HepG2 (cell line): ENCODE data around the gene COL9A3. TPM values are rescaled to one million over a fixed set of nuclear protein-coding genes. Genes with fewer than 3 reads are reported as not detected.

Experiments used
- AHR ChIP-seq: IDR thresholded peaks from 2 replicates; pipeline ENCODE4 v1.6.1; 2018; ENCODE audit warnings: missing genetic modification reagents, missing compliant biosample characterization
- AKAP8 ChIP-seq: sonication (generic); formaldehyde crosslinking; IDR thresholded peaks from 2 replicates; pipeline ENCODE4 v1.5.1; 2020; ENCODE audit warnings: mild to moderate bottlenecking, missing genetic modification reagents
- MAFF ChIP-seq: IDR thresholded peaks from 2 replicates; pipeline ENCODE4 v1.6.1; 2011; ENCODE audit warnings: low read depth, low read length, improper control_type of control experiment
- NFATC3 ChIP-seq: sonication (generic); formaldehyde crosslinking; IDR thresholded peaks from 2 replicates; pipeline ENCODE4 v1.5.1; 2020; ENCODE audit warnings: mild to moderate bottlenecking, missing genetic modification reagents
- NFE2L1 ChIP-seq: sonication (generic); formaldehyde crosslinking; IDR thresholded peaks from 2 replicates; pipeline ENCODE4 v1.4.0; 2020; ENCODE audit warnings: missing genetic modification reagents, mild to moderate bottlenecking, borderline replicate concordance
- NFKB2 ChIP-seq: sonication (generic); formaldehyde crosslinking; IDR thresholded peaks from 2 replicates; pipeline ENCODE4 v1.4.0; 2020; ENCODE audit warnings: missing genetic modification reagents, borderline replicate concordance
- ONECUT2 ChIP-seq: sonication (generic); formaldehyde crosslinking; IDR thresholded peaks from 2 replicates; pipeline ENCODE4 v1.4.0; 2020; ENCODE audit warnings: missing genetic modification reagents
- PCBP2 ChIP-seq: fragments of 200-400 bp; formaldehyde crosslinking; optimal IDR thresholded peaks from 2 replicates; pipeline ENCODE3; 2018; ENCODE audit warnings: low read length, low read depth; ENCODE audit not compliant: poor library complexity, severe bottlenecking
- REL ChIP-seq: sonication (generic); formaldehyde crosslinking; conservative IDR thresholded peaks from 2 replicates; pipeline ENCODE4 v1.8.0; 2022; ENCODE audit warnings: mild to moderate bottlenecking, missing genetic modification reagents, moderate library complexity
- ZNF329 ChIP-seq: sonication (generic); formaldehyde crosslinking; IDR thresholded peaks from 2 replicates; pipeline ENCODE4 v1.9.0; 2021; ENCODE audit warnings: low read depth, mild to moderate bottlenecking, missing genetic modification reagents
- ZNF562 ChIP-seq: sonication (generic); formaldehyde crosslinking; IDR thresholded peaks from 2 replicates; pipeline ENCODE4 v1.8.0; 2022; ENCODE audit warnings: missing genetic modification reagents, borderline replicate concordance
- polyA plus RNA-seq, 8 experiments: library from polyadenylated mRNA; depleted of rRNA in 3 of 8; stranded (reverse) in 7 of 8; unstranded in 1 of 8; fragments of >200 nt; fragmentation: Illumina TruSeq in 4 of 8; extraction: Trizol in 4 of 8; gene quantifications; 2 replicates each; pipeline versions ENCODE4 v1.2.1 to v1.2.3, GENCODE V29; 2011 to 2016; ENCODE audit warnings: low read depth in 4 of 8, missing spikeins in 1 of 8, mixed read lengths in 1 of 8; ENCODE audit not compliant: insufficient read depth in 1 of 8
- total RNA-seq, 5 experiments: library from RNA; depleted of rRNA; stranded (reverse); fragments of >200 nt; fragmentation: Illumina TruSeq; extraction: Trizol; gene quantifications; 2 replicates each; pipeline ENCODE4 v1.2.3, GENCODE V29; 2016; ENCODE audit warnings: low read depth in 1 of 5
- TF ChIP-seq, protein P1 (sequence below): sonication (generic); formaldehyde crosslinking; conservative IDR thresholded peaks from 2 replicates; pipeline ENCODE4 v1.8.0; 2022; ENCODE audit warnings: mild to moderate bottlenecking, moderate library complexity, missing genetic modification reagents
- TF ChIP-seq, protein P2 (sequence below): sonication (generic); formaldehyde crosslinking; IDR thresholded peaks from 2 replicates; pipeline ENCODE4 v1.8.0; 2022; ENCODE audit warnings: low read depth, missing genetic modification reagents
- TF ChIP-seq, protein P3 (sequence below): sonication (generic); formaldehyde crosslinking; IDR thresholded peaks from 2 replicates; pipeline ENCODE4 v1.4.0; 2020; ENCODE audit warnings: missing genetic modification reagents
- TF ChIP-seq, protein P4 (sequence below): sonication (generic); formaldehyde crosslinking; IDR thresholded peaks from 2 replicates; pipeline ENCODE4 v1.5.0; 2020; ENCODE audit warnings: mild to moderate bottlenecking, missing genetic modification reagents
- TF ChIP-seq, protein P5 (sequence below): sonication (generic); formaldehyde crosslinking; IDR thresholded peaks from 2 replicates; pipeline ENCODE4 v1.4.0; 2020; ENCODE audit warnings: mild to moderate bottlenecking, missing genetic modification reagents

The COL9A3 gene
- total and polyA plus RNA-seq, 2 of the 13 experiments (the other 11 are each of a cell fraction or from before 2014, with no cell fraction given): 155 to 204 TPM

DNA sequence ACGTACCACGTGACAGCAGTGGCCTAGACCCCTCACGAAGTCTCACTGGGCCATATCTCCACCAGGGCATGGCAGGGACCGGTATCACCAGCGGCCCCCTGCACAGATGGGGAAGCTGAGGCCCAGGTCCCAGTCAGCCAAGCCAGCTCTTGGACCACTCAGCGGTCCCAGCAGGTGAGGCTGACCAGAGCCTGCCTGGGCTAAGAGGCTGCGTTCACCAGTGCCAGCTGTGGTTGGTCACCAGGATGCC, 23.2 kb upstream of the COL9A3 start (continued):
- TF ChIP-seq, protein P1, sequence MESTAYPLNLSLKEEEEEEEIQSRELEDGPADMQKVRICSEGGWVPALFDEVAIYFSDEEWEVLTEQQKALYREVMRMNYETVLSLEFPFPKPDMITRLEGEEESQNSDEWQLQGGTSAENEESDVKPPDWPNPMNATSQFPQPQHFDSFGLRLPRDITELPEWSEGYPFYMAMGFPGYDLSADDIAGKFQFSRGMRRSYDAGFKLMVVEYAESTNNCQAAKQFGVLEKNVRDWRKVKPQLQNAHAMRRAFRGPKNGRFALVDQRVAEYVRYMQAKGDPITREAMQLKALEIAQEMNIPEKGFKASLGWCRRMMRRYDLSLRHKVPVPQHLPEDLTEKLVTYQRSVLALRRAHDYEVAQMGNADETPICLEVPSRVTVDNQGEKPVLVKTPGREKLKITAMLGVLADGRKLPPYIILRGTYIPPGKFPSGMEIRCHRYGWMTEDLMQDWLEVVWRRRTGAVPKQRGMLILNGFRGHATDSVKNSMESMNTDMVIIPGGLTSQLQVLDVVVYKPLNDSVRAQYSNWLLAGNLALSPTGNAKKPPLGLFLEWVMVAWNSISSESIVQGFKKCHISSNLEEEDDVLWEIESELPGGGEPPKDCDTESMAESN (CRISPR knock-in tag): no peak
- TF ChIP-seq, protein P2, sequence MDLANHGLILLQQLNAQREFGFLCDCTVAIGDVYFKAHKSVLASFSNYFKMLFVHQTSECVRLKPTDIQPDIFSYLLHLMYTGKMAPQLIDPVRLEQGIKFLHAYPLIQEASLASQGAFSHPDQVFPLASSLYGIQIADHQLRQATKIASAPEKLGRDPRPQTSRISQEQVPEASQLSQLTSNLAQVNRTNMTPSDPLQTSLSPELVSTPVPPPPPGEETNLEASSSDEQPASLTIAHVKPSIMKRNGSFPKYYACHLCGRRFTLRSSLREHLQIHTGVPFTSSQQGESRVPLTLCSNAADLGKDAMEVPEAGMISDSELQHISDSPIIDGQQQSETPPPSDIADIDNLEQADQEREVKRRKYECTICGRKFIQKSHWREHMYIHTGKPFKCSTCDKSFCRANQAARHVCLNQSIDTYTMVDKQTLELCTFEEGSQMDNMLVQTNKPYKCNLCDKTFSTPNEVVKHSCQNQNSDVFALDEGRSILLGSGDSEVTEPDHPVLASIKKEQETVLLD (CRISPR knock-in tag): 0 out of 2 replicates have a peak, but pooled peaks have one; percentile 25
- TF ChIP-seq PCBP2: no peak
- TF ChIP-seq ONECUT2 (CRISPR knock-in tag): 0 out of 2 replicates have a peak, but pooled peaks have one; percentile 19
- TF ChIP-seq NFATC3: no peak
- TF ChIP-seq ZNF562: no peak
- TF ChIP-seq NFE2L1 (CRISPR knock-in tag): peak; percentile 90; the same call in 1 of the 2 replicates
- TF ChIP-seq, protein P3, sequence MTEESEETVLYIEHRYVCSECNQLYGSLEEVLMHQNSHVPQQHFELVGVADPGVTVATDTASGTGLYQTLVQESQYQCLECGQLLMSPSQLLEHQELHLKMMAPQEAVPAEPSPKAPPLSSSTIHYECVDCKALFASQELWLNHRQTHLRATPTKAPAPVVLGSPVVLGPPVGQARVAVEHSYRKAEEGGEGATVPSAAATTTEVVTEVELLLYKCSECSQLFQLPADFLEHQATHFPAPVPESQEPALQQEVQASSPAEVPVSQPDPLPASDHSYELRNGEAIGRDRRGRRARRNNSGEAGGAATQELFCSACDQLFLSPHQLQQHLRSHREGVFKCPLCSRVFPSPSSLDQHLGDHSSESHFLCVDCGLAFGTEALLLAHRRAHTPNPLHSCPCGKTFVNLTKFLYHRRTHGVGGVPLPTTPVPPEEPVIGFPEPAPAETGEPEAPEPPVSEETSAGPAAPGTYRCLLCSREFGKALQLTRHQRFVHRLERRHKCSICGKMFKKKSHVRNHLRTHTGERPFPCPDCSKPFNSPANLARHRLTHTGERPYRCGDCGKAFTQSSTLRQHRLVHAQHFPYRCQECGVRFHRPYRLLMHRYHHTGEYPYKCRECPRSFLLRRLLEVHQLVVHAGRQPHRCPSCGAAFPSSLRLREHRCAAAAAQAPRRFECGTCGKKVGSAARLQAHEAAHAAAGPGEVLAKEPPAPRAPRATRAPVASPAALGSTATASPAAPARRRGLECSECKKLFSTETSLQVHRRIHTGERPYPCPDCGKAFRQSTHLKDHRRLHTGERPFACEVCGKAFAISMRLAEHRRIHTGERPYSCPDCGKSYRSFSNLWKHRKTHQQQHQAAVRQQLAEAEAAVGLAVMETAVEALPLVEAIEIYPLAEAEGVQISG (CRISPR knock-in tag): peak; percentile 12; the same call in 1 of the 2 replicates
- TF ChIP-seq AHR (CRISPR knock-in tag): 0 out of 2 replicates have a peak, but pooled peaks have one; percentile 82
- TF ChIP-seq AKAP8 (CRISPR knock-in tag): no peak; the same call in 1 of the 2 replicates
- TF ChIP-seq REL (CRISPR knock-in tag): no peak
- peak; percentile 80; the same call in 1 of the 2 replicates for TF ChIP-seq NFKB2 (CRISPR knock-in tag)
- TF ChIP-seq, protein P4, sequence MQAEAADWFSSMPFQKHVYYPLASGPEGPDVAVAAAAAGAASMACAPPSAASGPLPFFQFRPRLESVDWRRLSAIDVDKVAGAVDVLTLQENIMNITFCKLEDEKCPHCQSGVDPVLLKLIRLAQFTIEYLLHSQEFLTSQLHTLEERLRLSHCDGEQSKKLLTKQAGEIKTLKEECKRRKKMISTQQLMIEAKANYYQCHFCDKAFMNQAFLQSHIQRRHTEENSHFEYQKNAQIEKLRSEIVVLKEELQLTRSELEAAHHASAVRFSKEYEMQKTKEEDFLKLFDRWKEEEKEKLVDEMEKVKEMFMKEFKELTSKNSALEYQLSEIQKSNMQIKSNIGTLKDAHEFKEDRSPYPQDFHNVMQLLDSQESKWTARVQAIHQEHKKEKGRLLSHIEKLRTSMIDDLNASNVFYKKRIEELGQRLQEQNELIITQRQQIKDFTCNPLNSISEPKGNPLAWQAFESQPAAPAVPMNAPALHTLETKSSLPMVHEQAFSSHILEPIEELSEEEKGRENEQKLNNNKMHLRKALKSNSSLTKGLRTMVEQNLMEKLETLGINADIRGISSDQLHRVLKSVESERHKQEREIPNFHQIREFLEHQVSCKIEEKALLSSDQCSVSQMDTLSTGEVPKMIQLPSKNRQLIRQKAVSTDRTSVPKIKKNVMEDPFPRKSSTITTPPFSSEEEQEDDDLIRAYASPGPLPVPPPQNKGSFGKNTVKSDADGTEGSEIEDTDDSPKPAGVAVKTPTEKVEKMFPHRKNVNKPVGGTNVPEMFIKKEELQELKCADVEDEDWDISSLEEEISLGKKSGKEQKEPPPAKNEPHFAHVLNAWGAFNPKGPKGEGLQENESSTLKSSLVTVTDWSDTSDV (CRISPR knock-in tag): no peak
- TF ChIP-seq ZNF329 (CRISPR knock-in tag): no peak
- TF ChIP-seq MAFF: no peak
- TF ChIP-seq, protein P5, sequence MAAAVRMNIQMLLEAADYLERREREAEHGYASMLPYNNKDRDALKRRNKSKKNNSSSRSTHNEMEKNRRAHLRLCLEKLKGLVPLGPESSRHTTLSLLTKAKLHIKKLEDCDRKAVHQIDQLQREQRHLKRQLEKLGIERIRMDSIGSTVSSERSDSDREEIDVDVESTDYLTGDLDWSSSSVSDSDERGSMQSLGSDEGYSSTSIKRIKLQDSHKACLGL (CRISPR knock-in tag): peak; percentile 64
